KOPT-K1 (cell line): ENCODE data around the gene PAM16.
"Not testable (repeated sequence)": the region's sequence is repeated elsewhere in the genome, so short reads cannot be mapped to it uniquely, and the experiment has no call there.

Experiments
- H3K27ac ChIP-seq: fragments of 200-600 bp; sonication (generic); 2 replicates; pipeline ENCODE4 v1.5.1; 2016; ENCODE audit warnings: antibody characterized with exemption, mild to moderate bottlenecking, low read depth, low read length; ENCODE audit not compliant: poor library complexity, severe bottlenecking
- H3K36me3 ChIP-seq: fragments of 200-600 bp; sonication (generic); 2 replicates; pipeline ENCODE4 v1.5.1; 2017; ENCODE audit warnings: antibody characterized with exemption, mild to moderate bottlenecking, low read length, moderate library complexity; ENCODE audit not compliant: insufficient read depth
- H3K9me3 ChIP-seq: fragments of 200-600 bp; sonication (generic); 2 replicates; pipeline ENCODE4 v1.5.1; 2017; ENCODE audit warnings: antibody characterized with exemption, low read length, mild to moderate bottlenecking; ENCODE audit not compliant: insufficient read depth, poor library complexity, severe bottlenecking

Gene PAM16

GRCh38 chr16:4350787-4351659 lies at the start of gene PAM16:
Gene PAM16, minus strand, starts transcription at chr16:4351321. Its CDS starts 87 bp downstream, at chr16:4351234.
- no peaks in the 10 kb centered on the region for H3K9me3 ChIP-seq
- H3K36me3 ChIP-seq = peaks cover 49% of the 10 kb centered on the region
- peak within 1 kb of the TSS; percentile 79 for H3K27ac ChIP-seq

- Histone ChIP-seq H3K36me3 (peaks cover 89% of the 10 kb centered on the region), H3K9me3 (no peaks in the 10 kb centered on the region), H3K27ac (no peak overlapping the region)
Observed at GRCh38 chr16:4399001-4399730, 48.0 kb upstream of the PAM16 start.

- Histone ChIP-seq H3K27ac (no peak overlapping the region), H3K9me3 (no peaks in the 10 kb centered on the region), H3K36me3 (peaks cover 89% of the 10 kb centered on the region)
Observed at GRCh38 chr16:4395055-4395726, 44.1 kb upstream of the PAM16 start.

- H3K27ac ChIP-seq, H3K9me3 ChIP-seq: not testable (repeated sequence)
- H3K36me3 ChIP-seq = peaks cover 89% of the 10 kb centered on the region
Observed at GRCh38 chr16:4393850-4394249, 42.7 kb upstream of the PAM16 start.

- H3K36me3 ChIP-seq = peaks cover 92% of the 10 kb centered on the region
- H3K9me3 ChIP-seq = no peaks in the 10 kb centered on the region
- H3K27ac ChIP-seq = no peak overlapping the region
Observed at GRCh38 chr16:4393240-4393600, 42.1 kb upstream of the PAM16 start.

GRCh38 chr16:4392382-4393239 lies 41.5 kb upstream of the PAM16 start:
- Histone ChIP-seq H3K9me3 (no peaks in the 10 kb centered on the region), H3K36me3 (peaks cover 92% of the 10 kb centered on the region), H3K27ac (peak overlapping the region; percentile 22)

- H3K27ac ChIP-seq = peak overlapping the region; percentile 22
- H3K36me3 ChIP-seq = peaks cover 95% of the 10 kb centered on the region
- no peaks in the 10 kb centered on the region for H3K9me3 ChIP-seq
Observed at GRCh38 chr16:4391631-4392381, 40.7 kb upstream of the PAM16 start.

GRCh38 chr16:4390266-4391260 lies 39.4 kb upstream of the PAM16 start:
- Histone ChIP-seq H3K9me3 (no peaks in the 10 kb centered on the region), H3K27ac (no peak overlapping the region), H3K36me3 (peaks cover 88% of the 10 kb centered on the region)

GRCh38 chr16:4389051-4389955 lies 38.2 kb upstream of the PAM16 start:
- no peaks in the 10 kb centered on the region for H3K9me3 ChIP-seq
- H3K27ac ChIP-seq = no peak overlapping the region
- H3K36me3 ChIP-seq = peaks cover 85% of the 10 kb centered on the region

- Histone ChIP-seq H3K27ac (no peak overlapping the region), H3K9me3 (no peaks in the 10 kb centered on the region), H3K36me3 (peaks cover 82% of the 10 kb centered on the region)
Observed at GRCh38 chr16:4388271-4389021, 37.3 kb upstream of the PAM16 start.

GRCh38 chr16:4387781-4388180 lies 36.7 kb upstream of the PAM16 start:
- Histone ChIP-seq H3K27ac (no peak overlapping the region), H3K9me3 (no peaks in the 10 kb centered on the region), H3K36me3 (peaks cover 76% of the 10 kb centered on the region)
